ENCODE measurements around the gene HAX1. TPM values are rescaled to one million over a fixed set of nuclear protein-coding genes. Genes with fewer than 3 reads are reported as not detected.
"Not testable (repeated sequence)": the region's sequence is repeated elsewhere in the genome, so short reads cannot be mapped to it uniquely, and the experiment has no call there.

Gene HAX1
- total RNA-seq, 1 experiment from 2014 or later: 80.4 TPM

DNA sequence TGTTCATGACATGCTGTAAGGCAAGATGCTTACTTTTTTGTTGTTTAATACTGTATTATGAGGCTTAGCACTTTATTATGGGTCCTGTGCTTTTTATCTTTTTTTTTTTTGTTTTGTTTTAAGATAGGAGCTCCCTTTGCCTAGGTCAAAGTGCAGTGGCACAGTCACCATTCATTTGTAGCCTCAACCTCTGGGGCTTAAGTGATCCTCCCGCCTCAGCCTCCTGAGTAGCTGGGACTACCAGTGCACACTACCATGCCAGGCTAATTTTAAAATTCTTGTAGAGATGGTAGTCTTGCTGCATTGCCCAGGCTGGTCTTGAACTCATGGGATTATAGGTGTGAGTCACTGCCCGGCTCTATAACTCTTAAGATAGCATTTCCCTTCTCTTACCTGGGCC, 47.1 kb upstream of the HAX1 start:
- Histone ChIP-seq H2BK5ac (ENCODE audit: insufficient read length, low read length) (no peak overlapping the region), H3K18ac (ENCODE audit: insufficient read length, low read depth, low read length) (no peak overlapping the region), H3T11ph (ENCODE audit: low read length) (no peak overlapping the region), H2AFZ (ENCODE audit: low read length) (no peak overlapping the region), H4K5ac (ENCODE audit: insufficient read length, low read depth, low read length) (no peak overlapping the region), H3K9ac (ENCODE audit: extremely low read depth, insufficient read length, low read length) (no peak overlapping the region), H2BK20ac (ENCODE audit: low read depth, low read length, poor library complexity, severe bottlenecking) (no peak overlapping the region), H3K4ac (ENCODE audit: low read depth, low read length) (no peak overlapping the region), H3K9me3 (ENCODE audit: control insufficient read depth, low read depth, low read length) (no peaks in the 10 kb centered on the region), H2BK12ac (ENCODE audit: insufficient read length, low read depth, low read length) (no peak overlapping the region), H3K27ac (ENCODE audit: insufficient read length, low read depth, low read length) (no peak overlapping the region), H3K4me1 (ENCODE audit: insufficient read depth, low read length) (peaks cover 2% of the 10 kb centered on the region; the same call in 1 of the 2 replicates), H4K8ac (replicated peaks; ENCODE audit: insufficient read length, low read depth, low read length) (no peak overlapping the region), H4K20me1 (ENCODE audit: control insufficient read depth, insufficient read depth, insufficient read length) (no peaks in the 10 kb centered on the region), H4K91ac (ENCODE audit: insufficient read length, low read depth, low read length) (no peak overlapping the region), H2BK15ac (ENCODE audit: low read depth, low read length) (no peak overlapping the region), H3K23me2 (ENCODE audit: insufficient read length, low read depth, low read length, poor library complexity, severe bottlenecking) (peaks cover 7% of the 10 kb centered on the region), H3K79me2 (ENCODE audit: insufficient read depth, low read length) (peaks cover 37% of the 10 kb centered on the region), H3K56ac (ENCODE audit: insufficient read length, low read depth, low read length) (no peak overlapping the region), H3K79me1 (ENCODE audit: insufficient read depth, low read depth, low read length, poor library complexity, severe bottlenecking) (peaks cover 10% of the 10 kb centered on the region), H3K4me2 (ENCODE audit: insufficient read depth, insufficient read length, low read length) (no peak overlapping the region), H3K27me3 (ENCODE audit: insufficient read depth, low read length) (no peaks in the 10 kb centered on the region), H2BK120ac (ENCODE audit: low read depth, low read length, poor library complexity, severe bottlenecking) (no peak overlapping the region), H3K14ac (ENCODE audit: insufficient read depth, low read length) (no peak overlapping the region), H3K23ac (ENCODE audit: insufficient read length, low read depth, low read length) (no peak overlapping the region), H2AK5ac (ENCODE audit: insufficient read length, low read length) (no peak overlapping the region)
- TF ChIP-seq, protein P1, sequence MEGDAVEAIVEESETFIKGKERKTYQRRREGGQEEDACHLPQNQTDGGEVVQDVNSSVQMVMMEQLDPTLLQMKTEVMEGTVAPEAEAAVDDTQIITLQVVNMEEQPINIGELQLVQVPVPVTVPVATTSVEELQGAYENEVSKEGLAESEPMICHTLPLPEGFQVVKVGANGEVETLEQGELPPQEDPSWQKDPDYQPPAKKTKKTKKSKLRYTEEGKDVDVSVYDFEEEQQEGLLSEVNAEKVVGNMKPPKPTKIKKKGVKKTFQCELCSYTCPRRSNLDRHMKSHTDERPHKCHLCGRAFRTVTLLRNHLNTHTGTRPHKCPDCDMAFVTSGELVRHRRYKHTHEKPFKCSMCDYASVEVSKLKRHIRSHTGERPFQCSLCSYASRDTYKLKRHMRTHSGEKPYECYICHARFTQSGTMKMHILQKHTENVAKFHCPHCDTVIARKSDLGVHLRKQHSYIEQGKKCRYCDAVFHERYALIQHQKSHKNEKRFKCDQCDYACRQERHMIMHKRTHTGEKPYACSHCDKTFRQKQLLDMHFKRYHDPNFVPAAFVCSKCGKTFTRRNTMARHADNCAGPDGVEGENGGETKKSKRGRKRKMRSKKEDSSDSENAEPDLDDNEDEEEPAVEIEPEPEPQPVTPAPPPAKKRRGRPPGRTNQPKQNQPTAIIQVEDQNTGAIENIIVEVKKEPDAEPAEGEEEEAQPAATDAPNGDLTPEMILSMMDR (conservative IDR thresholded peaks at IDR 0.05): no peak
- no peak overlapping the region for H3K4me3 Mint-ChIP-seq
- peaks cover 23 to 26% of the 10 kb centered on the region in 2 experiments for H3K4me1 Mint-ChIP-seq
- H3K27me3 Mint-ChIP-seq (ENCODE audit: low read depth): no peaks in the 10 kb centered on the region
- peaks cover 49 to 77% (median 67%) of the 10 kb centered on the region in 3 experiments for H3K36me3 Mint-ChIP-seq (ENCODE audit: insufficient read depth in 1 of 3, low read depth in 3 of 3)
- peak overlapping the region in 1 of 3 experiments; percentile 81; a peak in 1 of 7 replicates for H3K27ac Mint-ChIP-seq
- H3K9me3 Mint-ChIP-seq: peaks cover 0 to 5% of the 10 kb centered on the region in 2 experiments; a peak in 1 of 5 replicates
- DNase-seq: no peak
- no CpG with 5 or more reads among the region's 2 CpGs for WGBS (ENCODE audit: extremely low coverage, insufficient read length, low lambda C conversion rate)

DNA sequence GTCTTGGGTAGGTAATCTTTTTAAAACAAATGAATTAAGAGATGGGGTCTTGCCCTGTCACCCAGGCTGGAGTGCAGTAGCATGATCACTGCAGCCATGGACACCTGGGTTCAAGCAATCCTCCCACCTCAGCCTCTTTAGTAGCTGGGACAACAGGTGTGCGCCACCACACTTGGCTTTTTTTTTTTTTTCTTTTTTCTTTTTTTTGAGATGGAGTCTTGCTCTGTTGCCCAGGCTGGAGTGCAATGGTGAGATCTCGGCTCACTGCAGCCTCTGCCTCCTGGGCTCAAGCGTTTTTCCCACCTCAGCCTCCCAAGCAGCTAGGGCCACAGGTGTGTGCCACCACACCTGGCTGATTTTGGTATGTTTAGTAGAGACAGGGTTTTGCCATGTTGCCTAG, 41.3 kb upstream of the HAX1 start:
- H3K27me3 Mint-ChIP-seq (ENCODE audit: low read depth); H3K4me2 ChIP-seq (ENCODE audit: insufficient read depth, insufficient read length, low read length); H3K23me2 ChIP-seq (ENCODE audit: insufficient read length, low read depth, low read length, poor library complexity, severe bottlenecking); H2AK5ac ChIP-seq (ENCODE audit: insufficient read length, low read length); H3K9me3 Mint-ChIP-seq; H3T11ph ChIP-seq (ENCODE audit: low read length); H3K4me3 Mint-ChIP-seq; H3K27ac ChIP-seq (ENCODE audit: insufficient read length, low read depth, low read length); H3K27ac Mint-ChIP-seq; H4K8ac ChIP-seq (replicated peaks; ENCODE audit: insufficient read length, low read depth, low read length); H3K56ac ChIP-seq (ENCODE audit: insufficient read length, low read depth, low read length); H3K79me1 ChIP-seq (ENCODE audit: insufficient read depth, low read depth, low read length, poor library complexity, severe bottlenecking); H2BK12ac ChIP-seq (ENCODE audit: insufficient read length, low read depth, low read length); H3K9ac ChIP-seq (ENCODE audit: extremely low read depth, insufficient read length, low read length); H3K4me1 ChIP-seq (ENCODE audit: insufficient read depth, low read length); H3K14ac ChIP-seq (ENCODE audit: insufficient read depth, low read length); H2BK120ac ChIP-seq (ENCODE audit: low read depth, low read length, poor library complexity, severe bottlenecking); H3K18ac ChIP-seq (ENCODE audit: insufficient read length, low read depth, low read length); H3K9me3 ChIP-seq (ENCODE audit: control insufficient read depth, low read depth, low read length); H2BK5ac ChIP-seq (ENCODE audit: insufficient read length, low read length); H2BK20ac ChIP-seq (ENCODE audit: low read depth, low read length, poor library complexity, severe bottlenecking); H3K4me1 Mint-ChIP-seq; H2BK15ac ChIP-seq (ENCODE audit: low read depth, low read length); H3K79me2 ChIP-seq (ENCODE audit: insufficient read depth, low read length); H4K5ac ChIP-seq (ENCODE audit: insufficient read length, low read depth, low read length); H3K23ac ChIP-seq (ENCODE audit: insufficient read length, low read depth, low read length); H4K91ac ChIP-seq (ENCODE audit: insufficient read length, low read depth, low read length); DNase-seq; H4K20me1 ChIP-seq (ENCODE audit: control insufficient read depth, insufficient read depth, insufficient read length); H2AFZ ChIP-seq (ENCODE audit: low read length); H3K4ac ChIP-seq (ENCODE audit: low read depth, low read length); H3K27me3 ChIP-seq (ENCODE audit: insufficient read depth, low read length): not testable (repeated sequence)
- peaks cover 66 to 97% (median 89%) of the 10 kb centered on the region in 3 experiments for H3K36me3 Mint-ChIP-seq (ENCODE audit: insufficient read depth in 1 of 3, low read depth in 3 of 3)
- no CpG with 5 or more reads among the region's 3 CpGs for WGBS (ENCODE audit: extremely low coverage, insufficient read length, low lambda C conversion rate)
